Dendritic cell treated with granulocyte-macrophage colony-stimulating factor and Interleukin-4, amounts not matched to agents 40 ng/mL and 50 ng/mL, for 4 days (primary cell): Measurements from ENCODE around the gene SLC16A7.

Experiments
- H3K27ac Mint-ChIP-seq: one replicate; pipeline ENCODE4 v1.8.0; 2022; ENCODE audit warnings: mild to moderate bottlenecking, mixed read lengths
- H3K27me3 Mint-ChIP-seq: one replicate; pipeline ENCODE4 v1.8.0; 2022; ENCODE audit warnings: mild to moderate bottlenecking, mixed read lengths
- H3K36me3 Mint-ChIP-seq: one replicate; pipeline ENCODE4 v1.8.0; 2022; ENCODE audit warnings: low read depth, mixed read lengths
- H3K4me1 Mint-ChIP-seq: one replicate; pipeline ENCODE4 v1.8.0; 2022; ENCODE audit warnings: low read depth, mixed read lengths
- H3K4me3 Mint-ChIP-seq: one replicate; pipeline ENCODE4 v1.8.0; 2022; ENCODE audit warnings: mild to moderate bottlenecking, moderate library complexity, mixed read lengths
- H3K9me3 Mint-ChIP-seq: one replicate; pipeline ENCODE4 v1.8.0; 2022; ENCODE audit warnings: mixed read lengths
- intact Hi-C: fragments of 100-400 bp; cut with micrococcal nuclease; formaldehyde crosslinking; loops from one replicate; pipeline ENCODE4 v1.15.0; 2022

Gene SLC16A7

DNA sequence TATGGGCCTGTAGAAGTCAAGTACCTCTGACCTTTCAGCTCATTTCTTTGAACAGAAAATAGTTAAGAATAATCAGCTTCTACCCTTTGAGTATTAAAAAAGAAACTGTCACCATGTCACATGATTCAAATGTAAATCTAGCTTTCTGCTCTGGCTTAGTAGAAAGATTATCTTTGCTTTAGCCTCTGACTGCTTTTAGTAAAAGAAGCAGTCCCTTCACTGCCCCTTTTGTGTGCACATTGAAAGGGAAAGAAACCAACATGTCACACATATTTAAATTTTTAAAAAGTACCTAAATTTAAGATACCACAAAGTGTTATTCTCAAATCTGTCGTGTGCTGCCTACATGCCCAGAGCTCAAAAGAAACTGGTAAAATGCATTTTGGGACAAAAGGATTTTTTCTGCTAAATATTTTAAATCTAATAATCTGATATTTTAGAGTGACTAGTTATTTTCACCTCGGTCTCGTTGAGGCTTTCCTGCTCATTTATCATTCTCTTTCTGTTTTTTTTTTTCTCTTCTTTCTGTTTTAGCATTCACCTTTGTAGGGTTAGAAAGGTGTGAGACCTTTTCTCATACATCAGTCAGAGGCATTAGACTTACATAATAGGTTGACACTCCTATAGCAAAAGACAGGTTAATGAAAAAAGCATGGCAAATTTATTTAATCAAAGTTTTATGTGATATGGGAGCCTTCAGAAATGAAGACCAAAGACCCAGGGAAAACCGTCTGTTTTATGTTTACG lies 41.3 kb downstream of the SLC16A7 start:
- no peaks in the 10 kb centered on the region for H3K36me3 Mint-ChIP-seq
- intact Hi-C loops: no loop called here
- H3K4me1 Mint-ChIP-seq: peaks cover 5% of the 10 kb centered on the region
- no peak overlapping the region for H3K4me3 Mint-ChIP-seq
- H3K27me3 Mint-ChIP-seq: no peaks in the 10 kb centered on the region
- H3K27ac Mint-ChIP-seq: no peak overlapping the region
- peaks cover 8% of the 10 kb centered on the region for H3K9me3 Mint-ChIP-seq

DNA sequence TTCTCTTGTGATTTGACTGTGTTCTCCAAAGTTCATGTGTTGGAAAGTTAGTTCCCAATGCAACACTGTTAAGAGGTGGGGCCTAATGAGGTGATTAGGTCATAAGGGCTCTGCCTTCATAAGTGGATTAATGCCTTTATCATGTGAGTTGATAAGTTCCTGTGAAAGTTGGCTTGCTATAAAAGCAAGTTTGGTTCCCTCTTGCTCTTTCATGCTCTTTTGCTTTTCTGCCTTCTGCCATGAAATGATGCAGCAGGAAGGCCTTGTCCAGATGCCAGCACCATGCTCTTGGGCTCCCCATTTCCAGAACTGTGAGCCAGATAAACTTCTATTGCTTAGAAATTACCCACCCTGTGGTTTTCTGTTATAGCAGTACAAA lies 41.9 kb downstream of the SLC16A7 start:
- Mint-ChIP-seq H3K27ac (no peak overlapping the region), H3K4me1 (peaks cover 5% of the 10 kb centered on the region)

DNA sequence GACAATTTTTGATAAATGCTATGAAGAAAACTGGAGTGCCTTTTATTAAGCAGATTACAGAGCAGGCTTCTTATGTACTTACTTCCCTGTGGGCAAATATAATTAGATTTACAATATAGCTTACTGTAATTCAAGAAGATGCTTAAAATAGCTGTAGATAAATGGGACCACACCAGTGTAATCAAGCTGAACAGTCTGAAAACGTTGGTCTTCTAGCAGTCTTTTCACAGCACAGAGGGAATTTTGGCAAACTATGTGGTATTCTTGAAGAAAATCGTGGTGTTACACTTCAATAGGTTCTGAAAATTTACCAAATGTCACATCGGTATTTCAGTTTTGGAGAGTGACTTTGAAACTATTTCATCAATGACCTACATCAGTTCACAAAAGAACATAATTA lies 47.7 kb downstream of the SLC16A7 start:
- H3K4me1 Mint-ChIP-seq: peaks cover 2% of the 10 kb centered on the region
- no peaks in the 10 kb centered on the region for H3K27me3 Mint-ChIP-seq
- no peak overlapping the region for H3K4me3 Mint-ChIP-seq
- H3K27ac Mint-ChIP-seq: no peak overlapping the region
- intact Hi-C loops: no loop called here
- peaks cover 38% of the 10 kb centered on the region for H3K9me3 Mint-ChIP-seq
- H3K36me3 Mint-ChIP-seq: peaks cover 15% of the 10 kb centered on the region

More for the DNA sequence above, 41.9 kb downstream of the SLC16A7 start:
- Mint-ChIP-seq H3K4me3 (no peak overlapping the region), H3K27me3 (no peaks in the 10 kb centered on the region), H3K9me3 (peaks cover 8% of the 10 kb centered on the region), H3K36me3 (no peaks in the 10 kb centered on the region)
- intact Hi-C loops: no loop called here

DNA sequence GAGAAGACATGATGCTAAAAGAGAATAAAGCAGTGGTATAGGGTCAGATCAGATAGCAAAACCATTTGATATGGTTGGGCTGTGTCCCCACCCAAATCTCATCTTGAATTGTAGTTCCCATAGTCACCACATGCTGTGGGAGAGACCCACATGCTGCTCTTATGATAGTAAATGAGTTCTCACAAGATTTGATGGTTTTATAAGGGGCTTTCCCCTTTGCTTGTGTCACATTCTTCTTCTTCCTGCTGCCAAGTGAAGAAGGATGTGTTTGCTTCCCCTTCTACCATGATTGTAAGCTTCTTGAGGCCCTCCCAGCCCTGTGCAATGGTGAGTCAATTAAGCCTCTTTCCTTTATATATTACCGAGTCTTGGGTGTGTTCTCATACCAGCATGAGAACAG lies 49.4 kb downstream of the SLC16A7 start:
- intact Hi-C loops: no loop called here
- peaks cover 38% of the 10 kb centered on the region for H3K9me3 Mint-ChIP-seq
- H3K27ac Mint-ChIP-seq: no peak overlapping the region

DNA sequence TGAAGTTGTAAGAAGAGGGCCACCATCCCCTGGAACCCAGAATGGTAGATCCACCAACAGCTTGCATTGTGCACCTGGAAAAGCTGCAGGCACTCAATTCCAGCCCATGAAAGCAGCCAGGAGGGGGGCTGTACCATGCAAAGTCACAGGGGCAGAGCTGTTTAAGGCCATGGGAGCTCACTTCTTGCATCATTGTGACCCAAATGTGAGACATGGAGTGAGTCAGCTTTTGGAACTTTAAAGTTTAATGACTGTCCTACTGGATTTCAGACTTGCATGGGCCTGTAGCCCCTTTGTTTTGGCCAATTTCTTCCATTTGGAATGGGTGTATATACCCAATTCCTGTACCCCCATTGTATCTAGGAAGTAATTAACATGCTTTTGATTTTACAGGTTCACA lies 50.8 kb downstream of the SLC16A7 start:
- H3K9me3 Mint-ChIP-seq: peaks cover 38% of the 10 kb centered on the region
- H3K27ac Mint-ChIP-seq: no peak overlapping the region
- intact Hi-C loops: no loop called here
- H3K4me3 Mint-ChIP-seq: no peak overlapping the region
- H3K36me3 Mint-ChIP-seq: peaks cover 15% of the 10 kb centered on the region
- H3K4me1 Mint-ChIP-seq: peaks cover 10% of the 10 kb centered on the region
- H3K27me3 Mint-ChIP-seq: no peaks in the 10 kb centered on the region

More for the DNA sequence above, 49.4 kb downstream of the SLC16A7 start:
- Mint-ChIP-seq H3K4me3 (no peak overlapping the region), H3K36me3 (peaks cover 15% of the 10 kb centered on the region), H3K27me3 (no peaks in the 10 kb centered on the region), H3K4me1 (peaks cover 10% of the 10 kb centered on the region)

DNA sequence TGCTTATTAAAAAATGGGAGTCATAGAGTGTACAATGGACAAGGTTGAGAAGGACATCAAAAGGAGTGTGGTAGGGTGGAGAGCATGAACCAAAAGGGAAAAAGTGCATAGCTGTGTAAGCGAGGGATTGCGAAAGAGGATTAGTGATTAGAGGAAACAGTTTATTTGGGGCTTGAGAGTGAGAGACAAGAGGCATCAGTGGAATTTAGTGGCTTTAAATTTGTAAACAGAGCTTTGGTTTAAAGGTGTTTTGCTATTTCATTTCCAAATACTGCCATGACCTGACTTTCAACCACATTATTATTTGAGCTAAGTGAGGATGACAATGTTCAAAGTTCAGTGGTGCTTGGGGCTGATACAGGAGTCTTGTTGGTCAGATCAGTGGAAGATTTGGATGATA lies 53.4 kb downstream of the SLC16A7 start:
- peaks cover 10% of the 10 kb centered on the region for H3K4me1 Mint-ChIP-seq

DNA sequence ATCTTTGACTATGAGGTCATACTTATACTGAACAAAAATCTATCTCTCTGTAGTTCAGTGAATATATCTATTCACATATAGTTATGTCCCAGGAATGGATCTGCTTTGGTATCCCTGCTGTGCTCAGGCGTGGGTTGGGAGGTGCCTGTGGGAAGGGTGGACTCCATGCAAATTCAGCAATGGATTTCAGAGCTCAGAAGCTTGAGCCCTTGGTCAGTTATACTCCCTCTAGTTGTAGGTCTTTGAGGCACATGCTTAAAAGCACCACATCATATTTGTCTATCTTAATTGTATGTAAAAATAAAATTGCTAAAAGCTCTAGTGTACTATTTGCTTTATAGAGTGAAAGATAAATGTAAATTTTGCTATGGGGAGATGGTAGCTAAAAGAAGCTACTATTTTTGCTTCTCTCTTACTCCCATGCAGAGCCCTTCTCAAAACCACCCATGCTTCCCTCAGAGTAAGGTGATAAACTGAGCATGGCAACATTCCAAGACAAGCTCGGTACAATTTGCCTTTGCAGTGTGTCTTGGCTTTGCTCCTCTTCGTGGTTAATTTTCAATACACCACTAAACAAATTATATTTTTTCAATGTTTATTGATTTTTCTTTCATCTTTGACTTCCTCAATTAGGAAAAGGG lies 54.9 kb downstream of the SLC16A7 start:
- Mint-ChIP-seq H3K4me1 (peaks cover 10% of the 10 kb centered on the region), H3K4me3 (no peak overlapping the region), H3K27me3 (no peaks in the 10 kb centered on the region), H3K9me3 (peaks cover 24% of the 10 kb centered on the region), H3K36me3 (peaks cover 3% of the 10 kb centered on the region), H3K27ac (no peak overlapping the region)
- intact Hi-C loops: no loop called here

More for the DNA sequence above, 53.4 kb downstream of the SLC16A7 start:
- intact Hi-C loops: no loop called here
- H3K9me3 Mint-ChIP-seq: peaks cover 38% of the 10 kb centered on the region
- H3K36me3 Mint-ChIP-seq: peaks cover 15% of the 10 kb centered on the region
- no peak overlapping the region for H3K4me3 Mint-ChIP-seq
- H3K27ac Mint-ChIP-seq: no peak overlapping the region
- H3K27me3 Mint-ChIP-seq: no peaks in the 10 kb centered on the region

DNA sequence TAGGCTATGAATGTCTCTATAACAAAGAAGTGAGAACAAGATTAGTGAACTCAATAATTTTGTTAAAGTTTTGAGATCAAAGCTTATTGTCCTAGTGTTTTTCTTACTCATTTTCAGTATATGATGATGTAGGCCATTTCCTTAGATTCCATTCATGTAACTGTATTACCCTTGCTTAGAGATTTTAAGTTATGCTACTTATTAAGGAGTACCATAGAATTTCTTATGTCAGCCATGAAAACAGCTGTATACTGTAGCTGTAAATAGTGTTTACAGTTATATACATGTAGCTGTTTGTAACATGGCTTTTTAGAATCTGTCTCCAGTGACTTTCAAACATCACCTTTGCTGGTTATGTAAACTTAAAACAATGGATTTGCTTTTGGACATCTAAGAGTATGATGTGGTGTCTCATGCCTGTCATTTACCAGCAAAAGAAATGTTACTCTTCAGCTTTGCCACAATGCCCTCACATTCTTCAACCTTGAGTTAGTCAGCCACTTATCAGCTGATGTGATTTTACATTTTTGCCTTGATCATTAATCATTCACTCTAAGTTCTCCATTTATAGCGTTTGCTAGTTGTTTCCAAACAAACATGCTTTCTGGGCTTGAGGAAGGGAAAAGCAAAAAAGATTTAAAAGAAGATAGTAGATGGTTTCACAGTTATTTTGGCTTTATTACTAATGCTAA lies 55.5 kb downstream of the SLC16A7 start:
- peaks cover 10% of the 10 kb centered on the region for H3K4me1 Mint-ChIP-seq
- H3K4me3 Mint-ChIP-seq: no peak overlapping the region
- H3K36me3 Mint-ChIP-seq: no peaks in the 10 kb centered on the region
- H3K27ac Mint-ChIP-seq: no peak overlapping the region
- peaks cover 17% of the 10 kb centered on the region for H3K9me3 Mint-ChIP-seq
- intact Hi-C loops: no loop called here
- H3K27me3 Mint-ChIP-seq: no peaks in the 10 kb centered on the region

DNA sequence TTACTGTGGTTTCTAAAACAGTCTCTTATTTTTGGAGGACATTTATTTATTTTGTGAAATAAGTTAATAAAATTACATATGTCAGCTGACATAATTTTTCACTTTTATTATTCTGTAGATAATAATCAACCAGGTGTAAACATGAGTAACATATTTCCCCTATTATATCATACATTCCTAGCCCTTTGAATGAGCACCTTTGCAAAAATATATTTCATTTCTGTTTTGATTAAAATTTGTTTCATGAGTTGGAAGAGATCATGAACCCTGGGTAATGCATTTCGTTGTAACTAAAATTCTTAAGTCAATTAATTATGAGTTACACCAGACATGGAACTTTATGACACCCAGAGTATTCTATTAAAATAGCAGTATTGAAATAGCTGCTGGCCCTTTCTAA lies 56.3 kb downstream of the SLC16A7 start:
- H3K36me3 Mint-ChIP-seq: no peaks in the 10 kb centered on the region
- peaks cover 10% of the 10 kb centered on the region for H3K4me1 Mint-ChIP-seq
- intact Hi-C loops: no loop called here
- no peaks in the 10 kb centered on the region for H3K27me3 Mint-ChIP-seq
- peaks cover 10% of the 10 kb centered on the region for H3K9me3 Mint-ChIP-seq
- no peak overlapping the region for H3K4me3 Mint-ChIP-seq
- H3K27ac Mint-ChIP-seq: no peak overlapping the region

DNA sequence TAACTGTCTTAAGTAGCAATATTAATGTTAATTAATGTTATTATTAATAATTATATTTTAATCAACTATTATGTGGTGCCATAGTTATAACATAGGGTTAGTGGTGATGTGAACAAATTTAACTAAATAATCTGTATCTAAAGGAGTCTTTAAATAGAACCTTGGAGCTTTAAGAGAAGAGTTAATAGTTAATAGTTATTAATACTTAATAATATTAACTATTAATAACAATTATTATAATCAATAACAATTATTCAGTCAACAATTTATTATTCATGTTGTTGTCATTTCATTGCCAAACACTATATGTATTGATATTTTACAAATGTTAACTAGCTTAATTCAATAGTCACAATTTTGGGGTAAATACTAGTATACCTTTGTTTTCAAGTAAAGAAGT lies 58.2 kb downstream of the SLC16A7 start:
- intact Hi-C loops: no loop called here
- no peak overlapping the region for H3K27ac Mint-ChIP-seq
- H3K27me3 Mint-ChIP-seq: no peaks in the 10 kb centered on the region
- H3K36me3 Mint-ChIP-seq: no peaks in the 10 kb centered on the region
- no peaks in the 10 kb centered on the region for H3K9me3 Mint-ChIP-seq
- peaks cover 3% of the 10 kb centered on the region for H3K4me1 Mint-ChIP-seq
- no peak overlapping the region for H3K4me3 Mint-ChIP-seq

DNA sequence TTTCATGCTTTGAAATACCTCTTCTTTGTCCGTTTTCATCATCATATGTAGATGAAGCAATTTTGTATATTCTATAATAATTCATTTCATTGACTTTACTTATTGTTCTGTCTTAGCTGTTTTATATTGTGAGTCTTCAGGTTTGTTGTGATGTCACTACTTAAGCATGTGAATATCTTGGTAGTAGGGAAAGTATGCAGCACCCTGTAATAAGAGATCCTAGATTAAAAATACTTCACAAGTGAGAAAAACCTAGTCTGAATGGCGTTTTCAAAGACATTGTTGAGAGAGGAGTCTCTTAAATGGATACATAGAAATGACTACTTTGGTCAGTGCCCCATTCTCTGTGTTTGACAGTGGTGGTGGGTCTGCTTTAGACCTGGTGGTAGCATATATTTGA lies 61.4 kb downstream of the SLC16A7 start:
- intact Hi-C loops: no loop called here
- no peak overlapping the region for H3K27ac Mint-ChIP-seq
- no peak overlapping the region for H3K4me3 Mint-ChIP-seq
- H3K36me3 Mint-ChIP-seq: no peaks in the 10 kb centered on the region
- no peaks in the 10 kb centered on the region for H3K27me3 Mint-ChIP-seq
- no peaks in the 10 kb centered on the region for H3K4me1 Mint-ChIP-seq
- no peaks in the 10 kb centered on the region for H3K9me3 Mint-ChIP-seq

DNA sequence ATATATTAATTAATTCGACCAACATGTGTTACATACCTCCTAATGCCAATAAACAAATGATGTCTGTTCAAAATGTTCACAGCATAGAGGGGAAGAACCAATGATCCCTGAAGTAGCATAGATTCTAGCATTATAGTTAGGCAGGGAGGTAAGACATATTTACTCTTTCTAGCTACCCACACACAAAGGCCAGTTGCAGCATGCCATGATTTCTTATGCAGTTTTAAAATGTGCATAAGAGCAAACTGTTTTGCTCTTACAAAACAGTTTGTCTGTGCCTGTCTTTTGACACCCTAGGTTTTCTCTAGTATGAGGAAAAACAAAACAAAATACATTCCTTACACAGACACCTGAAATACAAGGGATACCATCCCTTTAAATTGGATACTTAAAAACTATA lies 61.9 kb downstream of the SLC16A7 start:
- intact Hi-C loops: no loop called here
- no peaks in the 10 kb centered on the region for H3K9me3 Mint-ChIP-seq
- no peaks in the 10 kb centered on the region for H3K36me3 Mint-ChIP-seq
- H3K27ac Mint-ChIP-seq: no peak overlapping the region
- H3K27me3 Mint-ChIP-seq: no peaks in the 10 kb centered on the region
- H3K4me3 Mint-ChIP-seq: no peak overlapping the region
- H3K4me1 Mint-ChIP-seq: no peaks in the 10 kb centered on the region

DNA sequence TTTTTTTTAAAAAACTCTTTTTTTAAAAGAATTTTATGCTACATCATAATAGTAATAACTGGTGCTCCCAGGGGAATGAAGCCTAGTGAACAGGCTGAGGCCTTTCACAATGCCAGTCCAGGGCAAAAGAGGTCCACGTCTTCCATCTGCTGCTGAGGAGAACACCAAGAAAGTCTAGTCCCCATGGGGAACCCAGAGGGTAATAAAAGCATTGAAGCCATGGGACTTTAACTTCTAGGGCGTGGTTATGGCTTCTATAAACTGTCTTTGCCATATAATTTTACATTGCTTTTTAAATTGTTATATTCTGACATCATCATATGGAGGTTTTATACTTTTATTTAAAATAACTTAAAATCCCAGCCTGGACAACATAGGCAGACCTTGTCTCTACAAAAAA lies 64.3 kb downstream of the SLC16A7 start:
- Mint-ChIP-seq H3K27ac (no peak overlapping the region), H3K27me3 (no peaks in the 10 kb centered on the region), H3K9me3 (no peaks in the 10 kb centered on the region), H3K36me3 (no peaks in the 10 kb centered on the region), H3K4me1 (no peaks in the 10 kb centered on the region), H3K4me3 (no peak overlapping the region)
- intact Hi-C loops: no loop called here

DNA sequence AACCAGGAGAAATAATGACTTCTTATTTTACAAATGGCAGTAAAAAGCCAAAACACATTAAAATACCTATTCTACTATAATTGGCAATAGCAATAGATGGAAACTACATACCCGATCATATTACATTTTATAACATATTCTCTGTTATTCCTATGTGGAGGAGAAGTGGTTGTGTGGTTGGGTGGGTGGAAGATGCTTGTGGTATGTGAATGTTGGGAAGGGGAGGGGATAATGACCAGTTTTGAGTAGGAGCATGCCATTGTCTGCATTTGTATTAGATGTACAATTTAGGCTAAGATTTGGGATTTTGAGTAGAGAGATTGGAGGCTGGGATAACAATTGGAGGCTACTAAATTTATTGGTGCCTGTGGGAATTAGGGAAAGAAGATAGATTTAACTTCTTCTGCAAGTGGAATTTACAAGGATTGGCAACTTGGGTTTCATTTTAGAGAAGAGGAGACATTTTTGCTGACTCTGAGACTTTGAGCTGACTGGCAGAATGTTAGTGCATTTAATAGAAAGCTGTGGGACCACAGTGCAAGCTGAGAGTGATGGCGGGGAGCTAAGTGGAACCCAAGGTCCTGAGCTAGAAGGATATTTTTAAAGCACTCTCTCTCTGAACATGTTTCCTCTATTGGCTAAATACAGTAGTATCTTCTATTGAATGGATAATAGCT lies 65.2 kb downstream of the SLC16A7 start:
- intact Hi-C loops: no loop called here
- no peak overlapping the region for H3K4me3 Mint-ChIP-seq
- peaks cover under 1% of the 10 kb centered on the region for H3K9me3 Mint-ChIP-seq
- no peaks in the 10 kb centered on the region for H3K27me3 Mint-ChIP-seq
- no peaks in the 10 kb centered on the region for H3K36me3 Mint-ChIP-seq
- H3K27ac Mint-ChIP-seq: no peak overlapping the region
- no peaks in the 10 kb centered on the region for H3K4me1 Mint-ChIP-seq
